ENCODE results near the gene SNCA. TPM values are rescaled to one million over a fixed set of nuclear protein-coding genes. Genes with fewer than 3 reads are reported as not detected.

The SNCA gene
- 26.2 and 69.8 TPM in 2 replicates for total RNA-seq

DNA sequence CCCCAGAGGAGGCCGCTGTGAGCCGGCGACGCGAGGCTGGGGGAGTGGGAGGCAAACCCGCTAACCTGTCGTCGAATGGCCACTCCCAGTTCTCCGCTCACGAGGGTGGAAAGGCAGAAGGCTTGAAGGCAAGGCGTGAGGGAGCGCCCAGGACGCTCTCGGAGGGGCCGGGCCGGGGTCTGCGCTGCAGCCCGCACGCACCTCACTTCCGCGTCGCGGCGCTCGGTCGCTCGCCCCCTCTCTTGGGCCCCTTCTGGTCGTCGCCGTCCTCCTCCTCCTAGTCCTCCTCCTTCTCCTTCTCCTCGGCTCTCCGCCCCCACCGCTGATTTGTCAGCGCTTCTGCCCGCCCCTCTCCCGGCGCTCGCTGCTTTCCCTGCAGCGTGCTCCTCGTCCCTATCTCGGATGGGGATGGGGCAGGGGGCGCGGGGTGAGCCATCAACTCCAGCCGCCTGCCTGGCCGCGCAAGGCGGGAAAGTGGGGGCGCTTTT, at the start of gene SNCA:
TSS of gene SNCA (minus strand) at position 265 of the 488 bp plus-strand sequence. CDS start 1,494 bp downstream, outside the sequence.

Other genes with a start within 250 kb of the SNCA start
- gene MMRN1, start 57.7 kb upstream of the SNCA start, total RNA-seq = not detected in 2 replicates

Data from airway epithelial cell (primary cell).